GM18868 (cell line): Measurements from ENCODE around the gene AGAP2.
"Not testable (repeated sequence)": the region's sequence is repeated elsewhere in the genome, so short reads cannot be mapped to it uniquely, and the experiment has no call there.

Experiments used
- ATAC-seq: cut with Tn5 transposase; IDR thresholded peaks from one replicate; pipeline ENCODE4 v1.9.1; 2021; ENCODE audit warnings: mild to moderate bottlenecking, moderate library complexity; ENCODE audit not compliant: unreplicated experiment

The AGAP2 gene

DNA sequence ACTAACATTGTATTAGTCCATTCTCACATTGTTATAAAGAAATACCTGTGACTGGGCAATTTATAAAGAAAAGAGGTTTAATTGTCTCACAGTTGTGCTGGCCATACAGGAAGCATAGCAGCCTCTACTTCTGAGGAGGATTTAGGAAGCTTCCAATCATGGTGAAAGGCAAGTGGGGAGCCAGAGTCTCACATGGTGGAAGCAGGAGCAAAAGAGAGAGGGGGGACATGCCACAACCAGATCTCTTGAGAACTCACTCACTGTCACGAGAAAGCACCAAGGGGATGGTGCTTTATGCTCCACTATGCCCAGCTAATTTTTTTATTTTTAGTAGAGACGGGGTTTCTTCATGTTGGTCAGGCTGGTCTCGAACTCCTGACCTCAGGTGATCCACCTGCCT is 31.3 kb downstream of the AGAP2 start:
- ATAC-seq, result no peak

- ATAC-seq, result no peak
These were observed 38.2 kb downstream of the AGAP2 start for GRCh38 chr12:57700317-57700716.

- ATAC-seq, result no peak
These were observed 40.1 kb downstream of the AGAP2 start for GRCh38 chr12:57698414-57698813.

- ATAC-seq, result no peak
These were observed 41.5 kb downstream of the AGAP2 start for GRCh38 chr12:57697076-57697475.

DNA sequence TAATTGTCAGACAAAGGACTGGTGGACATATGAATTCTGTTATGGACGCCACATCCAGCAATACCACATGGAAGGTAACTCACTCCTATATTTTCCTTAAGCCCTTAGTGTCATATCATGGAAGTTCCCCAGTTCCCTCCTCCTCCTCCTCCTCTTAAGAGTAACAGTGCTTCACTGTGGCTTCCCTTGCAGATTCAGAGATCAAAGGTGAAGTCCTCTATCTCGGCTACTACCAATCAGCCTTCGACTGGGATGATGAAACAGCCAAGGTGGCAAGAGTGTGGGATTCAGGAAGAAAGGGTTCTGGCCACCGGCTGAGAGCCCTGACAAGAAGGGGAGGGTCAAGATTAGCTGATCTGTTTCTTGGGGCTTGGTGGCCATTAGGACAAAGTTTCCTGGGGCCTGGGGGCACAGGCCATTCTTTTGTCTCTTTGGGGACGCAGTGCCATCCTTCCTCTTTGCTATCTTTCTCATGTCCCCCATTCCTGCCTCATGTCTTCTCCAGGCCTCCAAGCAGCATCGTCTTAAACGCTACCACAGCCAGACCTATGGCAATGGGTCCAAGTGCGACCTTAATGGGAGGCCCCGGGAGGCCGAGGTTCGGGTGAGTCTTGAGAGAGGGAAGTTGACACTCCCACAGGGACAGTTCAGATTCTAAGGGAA is 42.6 kb downstream of the AGAP2 start:
- no peak for ATAC-seq

DNA sequence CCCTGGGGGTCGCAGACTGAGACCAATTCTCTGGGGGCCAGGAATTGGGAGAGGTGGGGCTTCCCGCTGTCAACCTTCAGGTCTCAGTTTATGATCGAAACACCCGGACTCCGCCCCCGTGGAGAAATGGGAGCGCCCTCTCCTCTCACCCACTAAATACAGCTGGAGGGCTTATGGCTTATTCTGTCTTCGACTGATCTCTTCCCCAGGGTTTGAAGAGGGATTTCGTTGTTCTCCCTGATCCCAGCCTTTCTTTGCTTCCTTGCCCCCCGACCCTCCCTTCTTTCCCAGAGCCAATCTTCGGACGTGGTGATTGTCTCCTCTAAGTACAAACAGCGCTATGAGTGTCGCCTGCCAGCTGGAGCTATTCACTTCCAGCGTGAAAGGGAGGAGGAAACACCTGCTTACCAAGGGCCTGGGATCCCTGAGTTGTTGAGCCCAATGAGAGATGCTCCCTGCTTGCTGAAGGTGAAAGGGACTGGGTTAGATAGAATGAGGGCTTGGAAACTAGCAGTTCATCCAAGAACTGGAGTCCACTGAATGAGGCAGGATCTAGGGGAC is 44.0 kb downstream of the AGAP2 start:
- ATAC-seq, result no peak

- peak; percentile 96 for ATAC-seq
These were observed 44.7 kb downstream of the AGAP2 start, which contains the start of gene OS9 for GRCh38 chr12:57693659-57694458. OS9 (plus strand) TSS chr12:57694132; CDS start chr12:57694162, 30 bp downstream.

DNA sequence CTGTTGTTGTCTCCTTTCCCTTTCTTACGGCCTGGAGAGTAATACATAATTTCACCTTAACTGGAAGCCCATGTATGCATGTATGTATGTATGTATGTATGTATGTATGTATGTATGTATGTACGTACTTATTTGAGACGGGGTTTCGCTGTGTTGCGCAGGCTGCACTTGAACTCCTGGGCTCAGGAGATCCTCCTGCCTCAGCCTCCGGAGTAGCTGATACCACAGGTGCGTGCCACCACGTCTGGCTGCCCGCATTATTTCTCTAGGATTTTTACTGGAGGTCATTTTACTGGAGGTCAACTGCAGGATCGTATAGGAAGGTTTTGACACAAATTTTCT is 45.3 kb downstream of the AGAP2 start:
- ATAC-seq, result no peak

DNA sequence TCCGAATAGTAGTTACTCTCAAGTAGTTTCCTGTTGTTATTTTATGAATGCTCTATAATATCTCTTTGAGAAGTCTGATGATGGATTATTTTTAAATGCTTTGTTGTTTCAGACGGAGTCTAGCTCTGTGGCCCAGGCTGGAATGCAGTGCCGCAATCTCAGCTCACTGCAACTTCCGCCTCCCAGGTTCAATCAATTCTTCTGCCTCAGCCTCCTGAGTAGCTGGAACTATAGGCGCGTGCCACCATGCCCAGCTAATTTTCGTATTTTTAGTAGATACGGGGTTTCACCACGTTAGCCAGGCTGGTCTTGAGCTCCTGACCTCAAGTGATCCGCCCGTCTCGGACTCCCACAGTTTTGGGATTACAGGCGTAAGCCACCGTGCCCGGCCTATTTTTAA is 46.0 kb downstream of the AGAP2 start:
- ATAC-seq, result no peak

GRCh38 chr12:57688931-57689330 is 49.6 kb downstream of the AGAP2 start:
- ATAC-seq, result no peak

DNA sequence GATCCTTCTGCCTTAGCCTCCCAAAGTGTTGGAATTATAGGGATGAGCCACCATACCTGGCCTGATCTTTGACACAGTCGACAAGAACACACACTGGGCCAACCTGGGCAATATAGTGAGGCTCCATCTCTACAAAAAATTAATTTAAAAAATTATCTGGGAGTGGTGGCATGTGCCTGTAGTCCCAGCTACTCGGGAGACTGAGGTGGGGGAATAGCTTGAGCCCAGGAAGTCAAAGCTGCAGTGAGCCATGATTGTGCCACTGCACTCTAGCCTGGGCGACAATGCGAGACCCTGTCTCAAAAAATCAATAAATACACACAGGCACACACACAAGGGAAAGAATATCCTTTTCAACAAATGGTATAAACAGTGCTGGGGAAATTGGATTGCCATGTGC is 50.7 kb downstream of the AGAP2 start:
- no peak for ATAC-seq

- no peak for ATAC-seq
These were observed 58.8 kb downstream of the AGAP2 start for GRCh38 chr12:57679697-57680096.

GRCh38 chr12:57677947-57678346 is 60.6 kb downstream of the AGAP2 start:
- not testable (repeated sequence) for ATAC-seq

DNA sequence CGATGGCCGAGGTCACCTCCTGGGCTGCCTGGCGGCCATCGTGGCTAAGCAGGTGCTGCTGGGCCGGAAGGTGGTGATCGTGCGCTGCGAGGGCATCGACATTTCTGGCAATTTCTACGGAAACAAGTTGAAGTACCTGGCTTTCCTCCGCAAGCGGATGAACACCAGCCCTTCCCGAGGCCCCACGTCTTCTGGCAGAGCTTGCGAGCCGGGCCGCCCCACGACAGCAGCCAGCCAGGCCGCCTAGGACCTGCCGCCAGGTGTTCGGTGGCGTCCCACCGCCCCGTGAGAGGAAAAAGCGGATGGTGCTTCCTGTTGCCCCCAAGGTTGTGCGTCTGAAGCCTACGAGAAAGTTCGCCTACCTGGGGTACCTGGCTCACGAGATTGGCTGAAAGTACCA is 63.9 kb downstream of the AGAP2 start:
- ATAC-seq, result no peak
